NB4 (cell line): ENCODE data around the gene ADTRP.
A peak's percentile ranks its signal among the peaks of the same experiment; 100 is the strongest.

Experiments
- DNase-seq: peaks from one replicate; pipeline ENCODE4 v3.0.0; 2010; ENCODE audit warnings: low read depth
- H3K4me3 ChIP-seq: one replicate; pipeline ENCODE4 v1.5.1; 2011; ENCODE audit warnings: mild to moderate bottlenecking, low read depth, low read length, moderate library complexity
- MYC ChIP-seq: IDR thresholded peaks from 2 replicates; pipeline ENCODE4 v1.6.1; 2011; ENCODE audit warnings: low read depth, low read length
- POLR2A ChIP-seq: IDR thresholded peaks from 2 replicates; pipeline ENCODE4 v1.6.1; 2011; ENCODE audit warnings: mild to moderate bottlenecking; ENCODE audit not compliant: insufficient read length; ENCODE audit errors: extremely low read depth
- TF ChIP-seq, protein P1 (sequence below): IDR thresholded peaks from one replicate; pipeline ENCODE4 v1.5.1; 2012; ENCODE audit warnings: low read depth, low read length
- TF ChIP-seq, protein P2 (sequence below): IDR thresholded peaks from 2 replicates; pipeline ENCODE4 v1.6.1; 2011; ENCODE audit warnings: low read depth, low read length

The ADTRP gene

DNA sequence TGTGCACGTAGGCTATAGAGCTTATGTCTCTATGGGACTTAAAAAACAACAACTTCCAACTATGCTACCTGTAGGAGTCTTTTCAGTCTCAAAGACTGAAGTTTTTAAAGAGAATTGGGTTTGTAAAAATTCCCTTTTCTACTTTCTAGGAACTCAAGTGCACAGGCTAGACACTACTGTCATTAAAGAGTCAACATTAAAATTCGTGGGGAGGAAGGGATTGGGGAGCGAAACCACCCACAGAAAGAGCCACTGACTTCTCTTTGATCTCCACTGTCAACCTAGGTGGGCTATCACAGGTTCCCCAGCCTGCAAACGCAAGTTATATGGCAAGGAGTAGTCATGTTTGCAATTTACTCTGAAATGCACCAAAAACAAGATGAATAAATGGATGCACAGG is 37.7 kb downstream of the ADTRP start:
- no peak overlapping the region for H3K4me3 ChIP-seq
- DNase-seq: no peak
- TF ChIP-seq, protein P1, sequence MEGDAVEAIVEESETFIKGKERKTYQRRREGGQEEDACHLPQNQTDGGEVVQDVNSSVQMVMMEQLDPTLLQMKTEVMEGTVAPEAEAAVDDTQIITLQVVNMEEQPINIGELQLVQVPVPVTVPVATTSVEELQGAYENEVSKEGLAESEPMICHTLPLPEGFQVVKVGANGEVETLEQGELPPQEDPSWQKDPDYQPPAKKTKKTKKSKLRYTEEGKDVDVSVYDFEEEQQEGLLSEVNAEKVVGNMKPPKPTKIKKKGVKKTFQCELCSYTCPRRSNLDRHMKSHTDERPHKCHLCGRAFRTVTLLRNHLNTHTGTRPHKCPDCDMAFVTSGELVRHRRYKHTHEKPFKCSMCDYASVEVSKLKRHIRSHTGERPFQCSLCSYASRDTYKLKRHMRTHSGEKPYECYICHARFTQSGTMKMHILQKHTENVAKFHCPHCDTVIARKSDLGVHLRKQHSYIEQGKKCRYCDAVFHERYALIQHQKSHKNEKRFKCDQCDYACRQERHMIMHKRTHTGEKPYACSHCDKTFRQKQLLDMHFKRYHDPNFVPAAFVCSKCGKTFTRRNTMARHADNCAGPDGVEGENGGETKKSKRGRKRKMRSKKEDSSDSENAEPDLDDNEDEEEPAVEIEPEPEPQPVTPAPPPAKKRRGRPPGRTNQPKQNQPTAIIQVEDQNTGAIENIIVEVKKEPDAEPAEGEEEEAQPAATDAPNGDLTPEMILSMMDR: no peak

DNA sequence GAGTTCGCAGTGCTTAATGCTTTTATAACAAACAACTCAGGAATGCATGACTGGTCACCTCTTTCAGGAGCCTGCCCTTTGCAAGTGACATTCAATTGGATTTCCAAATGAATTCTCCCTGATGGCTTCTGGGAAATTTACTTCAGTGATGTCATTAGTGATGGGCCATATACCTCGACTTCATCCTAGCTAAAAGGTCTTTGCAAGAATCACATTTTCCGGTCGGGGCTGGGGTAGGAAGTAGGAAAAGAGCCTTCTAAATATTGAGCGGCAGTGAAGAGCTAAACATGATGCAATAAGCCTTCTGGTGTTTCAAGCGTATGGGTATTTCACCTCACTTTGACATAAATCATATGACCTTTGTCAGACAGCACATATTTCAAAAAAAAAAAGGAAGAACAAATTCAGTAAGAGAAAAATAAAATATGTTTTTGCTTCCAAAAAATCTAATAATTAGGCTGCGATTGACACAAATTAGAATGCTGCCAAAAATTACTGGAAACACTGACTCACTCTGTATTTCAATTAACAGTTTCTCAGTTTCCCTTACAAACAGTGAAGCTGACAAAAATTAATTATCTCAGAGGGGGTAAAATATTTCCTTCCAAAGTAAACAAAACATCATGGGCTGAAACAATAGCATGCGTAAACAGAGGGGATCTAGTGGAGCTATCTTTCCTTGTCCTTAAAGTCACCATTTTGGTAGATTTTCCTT is 39.8 kb downstream of the ADTRP start:
- TF ChIP-seq POLR2A (no peak), MYC (no peak)
- TF ChIP-seq, protein P1: no peak
- TF ChIP-seq, protein P2, sequence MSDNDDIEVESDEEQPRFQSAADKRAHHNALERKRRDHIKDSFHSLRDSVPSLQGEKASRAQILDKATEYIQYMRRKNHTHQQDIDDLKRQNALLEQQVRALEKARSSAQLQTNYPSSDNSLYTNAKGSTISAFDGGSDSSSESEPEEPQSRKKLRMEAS: no peak
- no peak overlapping the region for H3K4me3 ChIP-seq
- DNase-seq: peak; percentile 10

DNA sequence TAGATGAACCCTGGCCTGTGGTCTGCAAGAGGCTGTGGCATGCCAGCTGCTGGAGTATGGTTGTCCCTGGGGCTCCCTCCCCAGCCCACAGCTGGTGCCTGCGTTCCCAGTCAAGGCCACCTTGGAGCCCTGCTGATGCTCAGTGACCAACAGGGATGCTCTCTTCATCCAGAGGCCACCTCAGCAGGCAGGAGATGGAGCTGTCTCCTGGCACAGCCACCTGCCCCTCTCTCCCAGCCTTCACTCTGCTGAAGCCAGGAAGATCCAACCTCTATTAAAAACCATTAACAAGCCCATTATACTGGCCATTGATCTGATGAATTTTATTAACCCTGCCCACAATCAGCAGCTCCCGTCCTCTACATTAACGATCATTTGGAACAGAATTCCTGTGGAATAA is 40.4 kb downstream of the ADTRP start:
- no peak overlapping the region for H3K4me3 ChIP-seq
- TF ChIP-seq, protein P1: no peak
- TF ChIP-seq POLR2A (no peak), MYC (no peak)
- TF ChIP-seq, protein P2: no peak
- DNase-seq: no peak

DNA sequence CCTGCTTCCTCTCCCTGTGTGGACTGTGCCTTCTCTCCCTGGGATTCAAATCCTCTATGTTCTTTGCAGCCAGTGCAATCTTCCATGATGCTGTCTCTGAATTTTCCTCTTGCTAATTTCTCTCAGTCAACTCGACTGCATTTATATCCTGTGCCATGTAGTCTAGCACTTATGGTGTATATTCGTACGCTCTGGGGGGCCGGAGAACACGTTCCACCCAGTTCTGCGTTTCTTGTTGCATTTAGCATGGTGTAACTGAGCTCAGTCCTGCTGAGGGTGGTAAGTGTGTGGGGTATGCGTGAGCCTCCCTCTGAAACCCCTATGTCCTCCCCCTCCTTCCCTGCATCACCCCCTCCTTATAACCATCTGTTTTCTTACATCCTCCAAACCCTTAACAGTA is 42.0 kb downstream of the ADTRP start:
- H3K4me3 ChIP-seq: no peak overlapping the region
- no peak for DNase-seq
- TF ChIP-seq POLR2A: no peak

DNA sequence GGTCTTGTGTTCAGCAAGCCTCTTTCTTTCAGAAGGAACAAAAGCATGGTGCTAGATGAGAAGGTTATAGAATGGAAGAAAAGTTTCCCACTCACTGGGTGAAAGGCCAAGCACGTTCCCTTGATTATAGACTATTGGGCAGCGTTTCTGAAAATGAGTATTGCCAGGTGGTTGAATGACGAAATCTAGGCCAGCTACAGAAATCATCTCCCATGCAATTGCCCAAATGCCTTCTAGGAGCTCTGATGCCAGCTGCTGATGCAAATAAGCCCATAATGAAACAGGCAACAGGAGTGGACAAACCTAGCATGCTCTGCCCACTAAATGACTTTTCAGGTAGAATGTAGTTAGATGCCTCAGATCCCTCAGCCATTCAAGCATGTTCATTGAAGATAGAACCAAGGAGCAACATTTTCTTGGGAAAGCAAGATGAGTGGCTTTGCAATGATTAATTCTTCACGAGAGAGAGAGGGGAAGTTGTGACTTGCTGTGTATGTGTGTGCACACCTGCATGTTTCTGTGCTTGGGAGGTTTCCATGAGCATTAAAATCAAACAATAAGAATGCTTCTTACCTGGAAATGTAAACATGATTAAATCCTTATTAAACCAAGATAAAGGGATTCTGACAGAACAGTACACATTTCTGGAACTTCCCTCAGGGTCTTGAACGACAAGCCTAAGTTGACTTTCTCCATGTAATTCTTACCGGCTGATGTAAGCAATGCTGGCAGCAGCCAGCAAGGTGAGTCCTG is 43.6 kb downstream of the ADTRP start:
- peak; percentile 25 for DNase-seq
- TF ChIP-seq MYC (no peak), POLR2A (no peak)
- TF ChIP-seq, protein P1: no peak
- TF ChIP-seq, protein P2: no peak

DNA sequence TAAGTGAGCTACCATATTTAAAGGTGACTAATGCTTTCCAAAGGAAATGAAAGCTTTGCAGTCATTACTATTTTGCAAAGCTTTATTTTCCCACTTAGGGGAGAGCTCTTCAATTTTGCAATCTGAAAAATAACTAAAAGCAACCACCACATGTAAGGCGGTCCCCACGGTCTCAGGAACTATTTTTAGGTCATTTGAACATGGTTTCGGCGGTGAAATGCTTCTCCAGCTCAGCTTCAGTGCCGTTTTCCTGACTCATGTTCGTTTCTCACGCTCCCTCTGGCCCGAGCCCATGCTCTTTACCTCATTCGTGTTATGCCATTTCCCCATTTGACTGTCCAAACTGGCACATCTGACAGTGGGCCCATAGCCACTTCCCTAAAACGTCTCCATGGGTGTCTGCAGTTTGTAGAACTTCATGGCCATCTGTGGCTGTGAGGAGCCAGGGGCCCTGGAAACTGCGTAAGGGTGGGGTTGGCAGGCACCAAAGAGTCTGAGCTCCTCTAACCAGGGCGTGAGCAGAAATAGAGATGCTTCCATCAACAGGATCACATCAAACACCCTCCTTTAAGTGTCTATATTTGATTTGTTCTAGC is 46.5 kb downstream of the ADTRP start:
- DNase-seq: peak; percentile 100
- TF ChIP-seq, protein P1: no peak
- no peak for TF ChIP-seq POLR2A
- TF ChIP-seq, protein P2: peak; percentile 70
- peak; percentile 71 for TF ChIP-seq MYC
- H3K4me3 ChIP-seq: peak overlapping the region; percentile 23

More for the DNA sequence above, 43.6 kb downstream of the ADTRP start:
- no peak overlapping the region for H3K4me3 ChIP-seq
